HG02885 (cell line): Measurements from ENCODE around the gene SHMT1.
"Not testable (repeated sequence)": the region's sequence is repeated elsewhere in the genome, so short reads cannot be mapped to it uniquely, and the experiment has no call there.

Experiments
- ATAC-seq: cut with Tn5 transposase; IDR thresholded peaks from one replicate; pipeline ENCODE4 v1.9.1; 2021; ENCODE audit warnings: mild to moderate bottlenecking; ENCODE audit not compliant: unreplicated experiment, poor library complexity

SHMT1 gene

GRCh38 chr17:18363101-18364049 lies at the start of gene SHMT1:
Gene SHMT1, minus strand, starts transcription at chr17:18363550. Its CDS starts 7,569 bp downstream, at chr17:18355981.
- peak; percentile 98 for ATAC-seq

GRCh38 chr17:18412001-18412538 lies 48.7 kb upstream of the SHMT1 start:
- peak; percentile 90 for ATAC-seq

- ATAC-seq: not testable (repeated sequence)
Observed at GRCh38 chr17:18411377-18411864, 48.1 kb upstream of the SHMT1 start.

GRCh38 chr17:18410736-18411135 lies 47.4 kb upstream of the SHMT1 start:
- ATAC-seq: not testable (repeated sequence)

GRCh38 chr17:18409321-18409720 lies 46.0 kb upstream of the SHMT1 start:
- not testable (repeated sequence) for ATAC-seq

GRCh38 chr17:18408906-18409305 lies 45.6 kb upstream of the SHMT1 start:
- peak; percentile 41 for ATAC-seq

GRCh38 chr17:18403604-18404003 lies 40.3 kb upstream of the SHMT1 start:
- peak; percentile 95 for ATAC-seq

- ATAC-seq: not testable (repeated sequence)
Observed at GRCh38 chr17:18403166-18403565, 39.8 kb upstream of the SHMT1 start.

- not testable (repeated sequence) for ATAC-seq
Observed at GRCh38 chr17:18401872-18402590, 38.7 kb upstream of the SHMT1 start.

GRCh38 chr17:18388728-18389127 lies 25.4 kb upstream of the SHMT1 start:
- not testable (repeated sequence) for ATAC-seq

GRCh38 chr17:18388266-18388665 lies 24.9 kb upstream of the SHMT1 start:
- ATAC-seq: not testable (repeated sequence)

- not testable (repeated sequence) for ATAC-seq
Observed at GRCh38 chr17:18387583-18387982, 24.2 kb upstream of the SHMT1 start.

GRCh38 chr17:18384271-18384670 lies 20.9 kb upstream of the SHMT1 start:
- not testable (repeated sequence) for ATAC-seq

- not testable (repeated sequence) for ATAC-seq
Observed at GRCh38 chr17:18383079-18383481, 19.7 kb upstream of the SHMT1 start.

GRCh38 chr17:18382441-18383078 lies 19.2 kb upstream of the SHMT1 start:
- no peak for ATAC-seq

- no peak for ATAC-seq
Observed at GRCh38 chr17:18381953-18382245, 18.5 kb upstream of the SHMT1 start.

GRCh38 chr17:18381158-18381952 lies 18.0 kb upstream of the SHMT1 start:
- ATAC-seq: no peak

GRCh38 chr17:18380471-18381157 lies 17.3 kb upstream of the SHMT1 start:
- ATAC-seq: no peak
